IMR-90 (cell line): ENCODE measurements around the gene ROR2. TPM values are rescaled to one million over a fixed set of nuclear protein-coding genes. Genes with fewer than 3 reads are reported as not detected.

ENCODE experiments used
- ATAC-seq: fragments of 200-7000 bp; cut with Tn5 transposase; 2 replicates; pipeline ENCODE4 v1.9.1; 2020; ENCODE audit warnings: low read depth, mild to moderate bottlenecking, moderate library complexity
- BruUV-seq: library from RNA; stranded (reverse); fragments of 400-500 nt; replicated peaks from 2 replicates; lab custom pipeline; 2021; lab: Mats Ljungman, UMichigan
- CTCF ChIA-PET: fragments of 300-600 bp; formaldehyde crosslinking; extraction: SDS; loops from one replicate; lab custom pipeline; 2021; ENCODE audit warnings: antibody characterized with exemption; lab: Yijun Ruan, JAX
- POLR2A ChIA-PET: fragments of 300-600 bp; sonication (Branson Sonifier 250); formaldehyde crosslinking; loops from one replicate; lab custom pipeline; 2022; ENCODE audit warnings: antibody characterized with exemption; ENCODE audit not compliant: unreplicated experiment; lab: Charles Lee
- DNase-seq: peaks from one replicate; pipeline ENCODE4 v3.0.0; 2013
- H2AFZ ChIP-seq: replicated peaks from 2 replicates; pipeline ENCODE3; 2013; ENCODE audit warnings: low read length, mild to moderate bottlenecking; ENCODE audit not compliant: poor library complexity
- H2AK5ac ChIP-seq: 2 replicates; pipeline ENCODE4 v1.6.1; 2013; ENCODE audit warnings: low read depth, low read length, inconsistent platforms
- H2AK9ac ChIP-seq: replicated peaks from 2 replicates; pipeline ENCODE3; 2013; ENCODE audit warnings: mild to moderate bottlenecking, low read depth, low read length, moderate library complexity; ENCODE audit not compliant: poor library complexity
- H2BK120ac ChIP-seq: 2 replicates; pipeline ENCODE4 v1.6.1; 2013; ENCODE audit warnings: low read depth, low read length, inconsistent platforms
- H2BK15ac ChIP-seq: 3 replicates; pipeline ENCODE4 v1.6.1; 2013; ENCODE audit warnings: low read depth, low read length, inconsistent platforms
- H2BK20ac ChIP-seq: 2 replicates; pipeline ENCODE4 v1.6.1; 2013; ENCODE audit warnings: low read depth, mild to moderate bottlenecking, inconsistent platforms, low read length, moderate library complexity
- H2BK5ac ChIP-seq: 2 replicates; pipeline ENCODE4 v1.6.1; 2013; ENCODE audit warnings: mild to moderate bottlenecking, low read depth, low read length, inconsistent platforms; ENCODE audit not compliant: poor library complexity, severe bottlenecking
- H3K14ac ChIP-seq: replicated peaks from 2 replicates; pipeline ENCODE4 v1.6.1; 2013; ENCODE audit warnings: low read depth, low read length, inconsistent platforms
- H3K18ac ChIP-seq: 2 replicates; pipeline ENCODE4 v1.6.1; 2013; ENCODE audit warnings: low read depth, low read length, control low read depth
- H3K23ac ChIP-seq: 2 replicates; pipeline ENCODE4 v1.6.1; 2013; ENCODE audit warnings: low read depth, low read length, inconsistent platforms
- H3K27ac ChIP-seq: 2 replicates; pipeline ENCODE4 v1.5.1; 2013; ENCODE audit warnings: mild to moderate bottlenecking, control low read depth, low read length; ENCODE audit not compliant: insufficient read depth
- H3K27me3 ChIP-seq: 2 replicates; pipeline ENCODE4 v1.6.1; 2013; ENCODE audit warnings: low read length; ENCODE audit not compliant: control insufficient read depth, insufficient read depth
- H3K36me3 ChIP-seq: 2 replicates; pipeline ENCODE4 v1.6.1; 2013; ENCODE audit warnings: low read length, mixed read lengths; ENCODE audit not compliant: control insufficient read depth, insufficient read depth
- H3K4ac ChIP-seq: 2 replicates; pipeline ENCODE4 v1.6.1; 2013; ENCODE audit warnings: low read depth, low read length, inconsistent platforms
- H3K4me1 ChIP-seq: 2 replicates; pipeline ENCODE4 v1.6.1; 2013; ENCODE audit warnings: low read length, mixed read lengths; ENCODE audit not compliant: control insufficient read depth, insufficient read depth
- H3K4me2 ChIP-seq: 2 replicates; pipeline ENCODE4 v1.6.1; 2013; ENCODE audit warnings: low read depth, mild to moderate bottlenecking, control low read depth, low read length, moderate library complexity
- H3K4me3 ChIP-seq: 2 replicates; pipeline ENCODE4 v1.5.1; 2013; ENCODE audit warnings: low read depth, mild to moderate bottlenecking, control low read depth, low read length, moderate library complexity; ENCODE audit not compliant: insufficient read depth
- H3K56ac ChIP-seq: 2 replicates; pipeline ENCODE4 v1.6.1; 2013; ENCODE audit warnings: low read length, inconsistent platforms; ENCODE audit not compliant: insufficient read depth; ENCODE audit errors: extremely low read depth
- H3K79me1 ChIP-seq, 2 experiments: 2 replicates each; pipeline ENCODE4 v1.6.1; 2013; ENCODE audit warnings: low read length in 2 of 2, inconsistent platforms in 1 of 2, low read depth in 1 of 2
- H3K9ac ChIP-seq: 2 replicates; pipeline ENCODE4 v1.6.1; 2013; ENCODE audit warnings: low read depth, low read length, control low read depth
- H3K9me1 ChIP-seq: 2 replicates; pipeline ENCODE4 v1.6.1; 2013; ENCODE audit warnings: low read length, inconsistent platforms; ENCODE audit not compliant: insufficient read depth
- H3K9me3 ChIP-seq: 2 replicates; pipeline ENCODE4 v1.6.1; 2013; ENCODE audit warnings: low read length; ENCODE audit not compliant: control insufficient read depth, insufficient read depth
- H4K20me1 ChIP-seq: 2 replicates; pipeline ENCODE4 v1.6.1; 2013; ENCODE audit warnings: low read length, inconsistent platforms; ENCODE audit not compliant: insufficient read depth
- H4K5ac ChIP-seq: 2 replicates; pipeline ENCODE4 v1.6.1; 2013; ENCODE audit warnings: mild to moderate bottlenecking, low read depth, low read length, control low read depth
- H4K8ac ChIP-seq, 2 experiments: 2 replicates each; pipeline ENCODE4 v1.6.1; 2013; ENCODE audit warnings: low read depth in 2 of 2, low read length in 2 of 2, control low read depth in 1 of 2, inconsistent platforms in 1 of 2
- H4K91ac ChIP-seq: 2 replicates; pipeline ENCODE4 v1.6.1; 2013; ENCODE audit warnings: low read depth, low read length, inconsistent platforms; ENCODE audit not compliant: insufficient read depth
- BHLHE40 ChIP-seq: fragments of 150-350 bp; IDR thresholded peaks from 2 replicates; pipeline ENCODE4 v1.6.1; 2016; ENCODE audit warnings: mild to moderate bottlenecking, low read depth, low read length
- CEBPB ChIP-seq: IDR thresholded peaks from 2 replicates; pipeline ENCODE4 v1.6.1; 2012; ENCODE audit warnings: low read depth, low read length, improper control_type of control experiment
- FOS ChIP-seq: fragments of 150-350 bp; IDR thresholded peaks from 2 replicates; pipeline ENCODE4 v1.6.1; 2016; ENCODE audit warnings: low read depth, low read length
- MAFK ChIP-seq: IDR thresholded peaks from 2 replicates; pipeline ENCODE4 v1.6.1; 2012; ENCODE audit warnings: low read depth, low read length, improper control_type of control experiment
- MAZ ChIP-seq: IDR thresholded peaks from 2 replicates; pipeline ENCODE4 v1.6.1; 2012; ENCODE audit warnings: low read depth, mild to moderate bottlenecking, low read length, improper control_type of control experiment, moderate library complexity, borderline replicate concordance
- MXI1 ChIP-seq: IDR thresholded peaks from 2 replicates; pipeline ENCODE4 v1.6.1; 2012; ENCODE audit warnings: low read depth, mild to moderate bottlenecking, low read length, moderate library complexity, borderline replicate concordance
- NFE2L2 ChIP-seq: fragments of 150-350 bp; IDR thresholded peaks from 2 replicates; pipeline ENCODE4 v1.6.1; 2016; ENCODE audit warnings: low read depth, mild to moderate bottlenecking, low read length
- POLR2A ChIP-seq: IDR thresholded peaks from 2 replicates; pipeline ENCODE4 v1.6.1; 2012; ENCODE audit warnings: mild to moderate bottlenecking, low read depth, low read length
- RAD21 ChIP-seq: IDR thresholded peaks from 2 replicates; pipeline ENCODE4 v1.6.1; 2012; ENCODE audit warnings: low read length, improper control_type of control experiment
- RCOR1 ChIP-seq: IDR thresholded peaks from 2 replicates; pipeline ENCODE4 v1.6.1; 2012; ENCODE audit warnings: mild to moderate bottlenecking, low read length, improper control_type of control experiment; ENCODE audit not compliant: insufficient replicate concordance
- RFX5 ChIP-seq: IDR thresholded peaks from 2 replicates; pipeline ENCODE4 v1.8.0; 2012; ENCODE audit warnings: low read depth, mild to moderate bottlenecking, low read length, moderate library complexity
- SMC3 ChIP-seq: fragments of 150-350 bp; IDR thresholded peaks from 2 replicates; pipeline ENCODE4 v1.6.1; 2016; ENCODE audit warnings: low read depth, mild to moderate bottlenecking, antibody characterized with exemption, low read length, moderate library complexity
- WGBS, 2 experiments: methylation state at CpG; one replicate each; pipeline versions ENCODE4 v1.1.5 to v1.1.7; 2013; ENCODE audit warnings: missing lambda C conversion rate in 2 of 2; ENCODE audit not compliant: insufficient read length in 1 of 2; ENCODE audit errors: extremely low coverage in 2 of 2; 5-methylcytosine and 5-hydroxymethylcytosine counted together
- dilution Hi-C: fragments of 300-500 bp; cut with HindIII; formaldehyde crosslinking; loops from one replicate; pipeline ENCODE4 v1.14.3; 2018; ENCODE audit warnings: low sequenced_read_pairs; ENCODE audit not compliant: unreplicated experiment
- in situ Hi-C: fragments of 300-500 bp; cut with MboI; formaldehyde crosslinking; loops from 3 replicates; pipeline ENCODE4 v1.14.3; 2019; ENCODE audit warnings: low sequenced_read_pairs, inconsistent platforms, mixed read lengths
- intact Hi-C: fragments of 100-400 bp; cut with micrococcal nuclease; formaldehyde crosslinking; loops from 2 replicates; pipeline ENCODE4 v1.10.0; 2022
- polyA plus RNA-seq, 3 experiments: library from polyadenylated mRNA; depleted of rRNA; stranded (reverse); fragments of >200 nt; gene quantifications; 2 replicates each; pipeline ENCODE4 v1.2.3, GENCODE V29; 2012; ENCODE audit warnings: low replicate concordance in 1 of 3
- total RNA-seq: library from RNA; depleted of rRNA; stranded (reverse); fragments of >200 nt; gene quantifications from 2 replicates; pipeline ENCODE4 v1.2.3, GENCODE V29; 2012
- TF ChIP-seq, protein P1 (sequence below): fragments of 150-350 bp; IDR thresholded peaks from 2 replicates; pipeline ENCODE4 v1.6.1; 2016; ENCODE audit warnings: low read depth, mild to moderate bottlenecking, low read length, moderate library complexity, borderline replicate concordance
- TF ChIP-seq, protein P2 (sequence below): conservative IDR thresholded peaks from 2 replicates; pipeline ENCODE4 v1.5.1; 2012; ENCODE audit warnings: mild to moderate bottlenecking, low read depth, low read length, improper control_type of control experiment

Gene ROR2
- total and polyA plus RNA-seq, 2 of the 4 experiments (the other 2 are of a cell fraction) = 2.3 to 4.8 TPM

GRCh38 chr9:91572811-91573210 lies 377.2 kb downstream of the ROR2 start:
- H3K4me3 ChIP-seq = no peak overlapping the region
- no peak overlapping the region for H2BK5ac ChIP-seq
- no peaks in the 10 kb centered on the region for H3K4me1 ChIP-seq
- H3K79me1 ChIP-seq = no peaks in the 10 kb centered on the region
- no TSS peak for BruUV-seq
- H3K9ac ChIP-seq = no peak overlapping the region
- H3K4me2 ChIP-seq = no peak overlapping the region
- H2AK5ac ChIP-seq = no peak overlapping the region
- no peak overlapping the region for H3K18ac ChIP-seq
- dilution Hi-C loops (no loop called here), in situ Hi-C loops (no loop called here), intact Hi-C loops (no loop called here)
- no peak overlapping the region for H3K56ac ChIP-seq
- no peaks in the 10 kb centered on the region for H3K9me1 ChIP-seq
- peaks cover 11% of the 10 kb centered on the region for H3K27me3 ChIP-seq
- H4K5ac ChIP-seq = no peak overlapping the region
- no peak overlapping the region for H3K14ac ChIP-seq
- H3K27ac ChIP-seq = no peak overlapping the region
- ATAC-seq (no peak), DNase-seq (no peak)
- H3K23ac ChIP-seq = no peak overlapping the region
- H4K20me1 ChIP-seq = no peaks in the 10 kb centered on the region
- H3K4ac ChIP-seq = no peak overlapping the region
- ChIA-PET CTCF (no interaction called here), POLR2A (no interaction called here)
- 83% methylated on average over 5 of the region's 5 CpGs; no CpG with 5 or more reads in 1 of the 2 experiments for WGBS, 2 experiments
- no peak overlapping the region for H2BK120ac ChIP-seq
- H3K36me3 ChIP-seq = no peaks in the 10 kb centered on the region
- no peak overlapping the region for H4K91ac ChIP-seq
- no peak overlapping the region for H2AFZ ChIP-seq
- peaks cover 10% of the 10 kb centered on the region for H3K9me3 ChIP-seq
- no peak overlapping the region for H2AK9ac ChIP-seq
- no peak overlapping the region for H2BK20ac ChIP-seq
- no peak overlapping the region for H2BK15ac ChIP-seq
- TF ChIP-seq, protein P1, sequence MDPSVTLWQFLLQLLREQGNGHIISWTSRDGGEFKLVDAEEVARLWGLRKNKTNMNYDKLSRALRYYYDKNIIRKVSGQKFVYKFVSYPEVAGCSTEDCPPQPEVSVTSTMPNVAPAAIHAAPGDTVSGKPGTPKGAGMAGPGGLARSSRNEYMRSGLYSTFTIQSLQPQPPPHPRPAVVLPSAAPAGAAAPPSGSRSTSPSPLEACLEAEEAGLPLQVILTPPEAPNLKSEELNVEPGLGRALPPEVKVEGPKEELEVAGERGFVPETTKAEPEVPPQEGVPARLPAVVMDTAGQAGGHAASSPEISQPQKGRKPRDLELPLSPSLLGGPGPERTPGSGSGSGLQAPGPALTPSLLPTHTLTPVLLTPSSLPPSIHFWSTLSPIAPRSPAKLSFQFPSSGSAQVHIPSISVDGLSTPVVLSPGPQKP = no peak
- TF ChIP-seq RAD21 = no peak
- no peak for TF ChIP-seq SMC3
- no peak for TF ChIP-seq POLR2A
- TF ChIP-seq MXI1 = no peak
- no peak for TF ChIP-seq MAFK
- TF ChIP-seq RFX5 = no peak
- no peak for TF ChIP-seq CEBPB
- TF ChIP-seq BHLHE40 = no peak
- TF ChIP-seq FOS = no peak
- no peak for TF ChIP-seq NFE2L2
- no peak for TF ChIP-seq MAZ
- TF ChIP-seq, protein P2, sequence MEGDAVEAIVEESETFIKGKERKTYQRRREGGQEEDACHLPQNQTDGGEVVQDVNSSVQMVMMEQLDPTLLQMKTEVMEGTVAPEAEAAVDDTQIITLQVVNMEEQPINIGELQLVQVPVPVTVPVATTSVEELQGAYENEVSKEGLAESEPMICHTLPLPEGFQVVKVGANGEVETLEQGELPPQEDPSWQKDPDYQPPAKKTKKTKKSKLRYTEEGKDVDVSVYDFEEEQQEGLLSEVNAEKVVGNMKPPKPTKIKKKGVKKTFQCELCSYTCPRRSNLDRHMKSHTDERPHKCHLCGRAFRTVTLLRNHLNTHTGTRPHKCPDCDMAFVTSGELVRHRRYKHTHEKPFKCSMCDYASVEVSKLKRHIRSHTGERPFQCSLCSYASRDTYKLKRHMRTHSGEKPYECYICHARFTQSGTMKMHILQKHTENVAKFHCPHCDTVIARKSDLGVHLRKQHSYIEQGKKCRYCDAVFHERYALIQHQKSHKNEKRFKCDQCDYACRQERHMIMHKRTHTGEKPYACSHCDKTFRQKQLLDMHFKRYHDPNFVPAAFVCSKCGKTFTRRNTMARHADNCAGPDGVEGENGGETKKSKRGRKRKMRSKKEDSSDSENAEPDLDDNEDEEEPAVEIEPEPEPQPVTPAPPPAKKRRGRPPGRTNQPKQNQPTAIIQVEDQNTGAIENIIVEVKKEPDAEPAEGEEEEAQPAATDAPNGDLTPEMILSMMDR = no peak
- TF ChIP-seq RCOR1 = no peak
- no peak overlapping the region for H4K8ac ChIP-seq
